Esophagus muscularis mucosa (tissue), 4 donors: ENCODE measurements around the gene LRMDA.

Experiments
- EP300 ChIP-seq: sonication (generic); formaldehyde crosslinking; IDR thresholded peaks from one replicate; pipeline ENCODE4 v1.6.1; 2017; ENCODE audit warnings: antibody characterized with exemption
- POLR2AphosphoS5 ChIP-seq, 2 donors: sonication (generic); formaldehyde crosslinking; IDR thresholded peaks; one replicate each; pipeline ENCODE4 v1.6.1; 2017; ENCODE audit warnings: antibody characterized with exemption in 2 of 2
- TF ChIP-seq, protein P1 (sequence below), 3 experiments: fragments of 200-600 bp in 2 of 3; fragments of 450-650 bp in 1 of 3; sonication (generic) in 2 of 3; IDR thresholded peaks; one replicate each; pipeline ENCODE4 v1.5.1; 2017 to 2019; ENCODE audit warnings: antibody characterized with exemption in 3 of 3, mild to moderate bottlenecking in 2 of 3, moderate library complexity in 1 of 3

DNA sequence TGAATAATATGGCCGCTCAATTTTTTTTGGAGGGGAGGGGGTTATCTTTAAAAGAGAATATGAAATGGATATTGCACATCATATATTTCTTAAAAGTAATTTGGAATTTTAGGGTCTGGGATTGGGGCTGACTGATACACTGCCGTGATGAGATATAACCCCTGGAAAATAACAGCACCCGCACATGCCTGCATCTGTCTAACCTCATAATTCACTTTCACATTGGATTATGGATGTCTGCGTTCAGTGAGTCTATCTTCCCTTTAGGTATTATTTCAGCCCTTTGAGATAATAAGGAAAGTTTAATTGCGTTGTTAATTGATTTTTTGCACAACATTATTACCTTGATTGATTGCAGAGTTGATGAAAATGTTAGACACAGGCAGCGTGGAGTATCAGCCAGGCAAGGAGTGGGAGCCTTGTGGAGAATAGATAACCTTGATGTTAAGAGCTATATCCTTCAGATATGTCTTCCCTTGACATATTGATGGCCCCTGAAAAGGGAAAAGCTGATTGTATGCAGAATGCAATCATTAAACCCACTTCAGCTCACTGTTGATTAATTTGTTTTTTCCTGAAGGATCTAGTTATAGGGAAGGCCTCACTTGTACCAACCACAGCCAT lies 1111.0 kb downstream of the LRMDA start:
- TF ChIP-seq, protein P1, sequence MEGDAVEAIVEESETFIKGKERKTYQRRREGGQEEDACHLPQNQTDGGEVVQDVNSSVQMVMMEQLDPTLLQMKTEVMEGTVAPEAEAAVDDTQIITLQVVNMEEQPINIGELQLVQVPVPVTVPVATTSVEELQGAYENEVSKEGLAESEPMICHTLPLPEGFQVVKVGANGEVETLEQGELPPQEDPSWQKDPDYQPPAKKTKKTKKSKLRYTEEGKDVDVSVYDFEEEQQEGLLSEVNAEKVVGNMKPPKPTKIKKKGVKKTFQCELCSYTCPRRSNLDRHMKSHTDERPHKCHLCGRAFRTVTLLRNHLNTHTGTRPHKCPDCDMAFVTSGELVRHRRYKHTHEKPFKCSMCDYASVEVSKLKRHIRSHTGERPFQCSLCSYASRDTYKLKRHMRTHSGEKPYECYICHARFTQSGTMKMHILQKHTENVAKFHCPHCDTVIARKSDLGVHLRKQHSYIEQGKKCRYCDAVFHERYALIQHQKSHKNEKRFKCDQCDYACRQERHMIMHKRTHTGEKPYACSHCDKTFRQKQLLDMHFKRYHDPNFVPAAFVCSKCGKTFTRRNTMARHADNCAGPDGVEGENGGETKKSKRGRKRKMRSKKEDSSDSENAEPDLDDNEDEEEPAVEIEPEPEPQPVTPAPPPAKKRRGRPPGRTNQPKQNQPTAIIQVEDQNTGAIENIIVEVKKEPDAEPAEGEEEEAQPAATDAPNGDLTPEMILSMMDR (IDR thresholded peaks at IDR 0.05): no peak
- no peak for TF ChIP-seq EP300
- TF ChIP-seq POLR2AphosphoS5 (IDR thresholded peaks at IDR 0.05): no peak
